Right renal pelvis (tissue), 4 donors: ENCODE data around the gene EGF. TPM values are rescaled to one million over a fixed set of nuclear protein-coding genes. Genes with fewer than 3 reads are reported as not detected.
"Not testable (repeated sequence)": the region's sequence is repeated elsewhere in the genome, so short reads cannot be mapped to it uniquely, and the experiment has no call there.

Experiments used
- DNase-seq, 4 donors: peaks; one replicate each; pipeline ENCODE4 v3.0.0-alpha.2; 2013; ENCODE audit warnings: low read depth in 4 of 4, low spot score in 3 of 4, missing footprints in 1 of 4
- polyA plus RNA-seq, 4 donors: library from polyadenylated mRNA; unstranded; fragments of 120-200 nt; gene quantifications; one replicate each; pipeline ENCODE4 v1.2.1, GENCODE V29; 2013; ENCODE audit not compliant: insufficient read length in 4 of 4

Gene EGF
- 1 to 10 TPM; 2.9 to 5.2 (median 3.7) TPM for polyA plus RNA-seq

GRCh38 chr4:109912706-109913595 is at the start of gene EGF:
TSS of gene EGF (plus strand) at chr4:109912883. CDS start at chr4:109913336, 453 bp downstream.
- DNase-seq = no peak

- DNase-seq = no peak
Observed at GRCh38 chr4:109864134-109864533, 48.5 kb upstream of the EGF start.

GRCh38 chr4:109870061-109870460 is 42.6 kb upstream of the EGF start:
- no peak for DNase-seq

- no peak for DNase-seq
Observed at GRCh38 chr4:109872065-109872464, 40.6 kb upstream of the EGF start.

- DNase-seq = no peak
Observed at GRCh38 chr4:109872950-109873656, 39.6 kb upstream of the EGF start.

- DNase-seq = no peak
Observed at GRCh38 chr4:109873791-109874514, 38.7 kb upstream of the EGF start.

- DNase-seq = no peak
Observed at GRCh38 chr4:109875106-109875505, 37.6 kb upstream of the EGF start.

GRCh38 chr4:109875553-109875952 is 37.1 kb upstream of the EGF start:
- DNase-seq = not testable (repeated sequence)

- DNase-seq = no peak
Observed at GRCh38 chr4:109876634-109877265, 35.9 kb upstream of the EGF start.

GRCh38 chr4:109877400-109877799 is 35.3 kb upstream of the EGF start:
- DNase-seq = no peak

GRCh38 chr4:109878355-109878754 is 34.3 kb upstream of the EGF start:
- DNase-seq = no peak

- no peak for DNase-seq
Observed at GRCh38 chr4:109879081-109879480, 33.6 kb upstream of the EGF start.

GRCh38 chr4:109879636-109880314 is 32.9 kb upstream of the EGF start:
- no peak for DNase-seq

- DNase-seq = no peak
Observed at GRCh38 chr4:109886303-109886702, 26.4 kb upstream of the EGF start.

GRCh38 chr4:109887071-109887470 is 25.6 kb upstream of the EGF start:
- DNase-seq = no peak

GRCh38 chr4:109890076-109890475 is 22.6 kb upstream of the EGF start:
- no peak for DNase-seq

- DNase-seq = no peak
Observed at GRCh38 chr4:109902559-109903251, 10.0 kb upstream of the EGF start.

- no peak for DNase-seq
Observed at GRCh38 chr4:109908731-109909130, 4.0 kb upstream of the EGF start.

GRCh38 chr4:109910256-109910655 is 2.4 kb upstream of the EGF start:
- no peak for DNase-seq
